GM19463 (cell line): Measurements from ENCODE around the gene TMEM100.

Experiments
- ATAC-seq: cut with Tn5 transposase; IDR thresholded peaks from one replicate; pipeline ENCODE4 v1.9.1; 2021; ENCODE audit warnings: mild to moderate bottlenecking, moderate library complexity; ENCODE audit not compliant: unreplicated experiment

Gene TMEM100, protein sequence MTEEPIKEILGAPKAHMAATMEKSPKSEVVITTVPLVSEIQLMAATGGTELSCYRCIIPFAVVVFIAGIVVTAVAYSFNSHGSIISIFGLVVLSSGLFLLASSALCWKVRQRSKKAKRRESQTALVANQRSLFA

DNA sequence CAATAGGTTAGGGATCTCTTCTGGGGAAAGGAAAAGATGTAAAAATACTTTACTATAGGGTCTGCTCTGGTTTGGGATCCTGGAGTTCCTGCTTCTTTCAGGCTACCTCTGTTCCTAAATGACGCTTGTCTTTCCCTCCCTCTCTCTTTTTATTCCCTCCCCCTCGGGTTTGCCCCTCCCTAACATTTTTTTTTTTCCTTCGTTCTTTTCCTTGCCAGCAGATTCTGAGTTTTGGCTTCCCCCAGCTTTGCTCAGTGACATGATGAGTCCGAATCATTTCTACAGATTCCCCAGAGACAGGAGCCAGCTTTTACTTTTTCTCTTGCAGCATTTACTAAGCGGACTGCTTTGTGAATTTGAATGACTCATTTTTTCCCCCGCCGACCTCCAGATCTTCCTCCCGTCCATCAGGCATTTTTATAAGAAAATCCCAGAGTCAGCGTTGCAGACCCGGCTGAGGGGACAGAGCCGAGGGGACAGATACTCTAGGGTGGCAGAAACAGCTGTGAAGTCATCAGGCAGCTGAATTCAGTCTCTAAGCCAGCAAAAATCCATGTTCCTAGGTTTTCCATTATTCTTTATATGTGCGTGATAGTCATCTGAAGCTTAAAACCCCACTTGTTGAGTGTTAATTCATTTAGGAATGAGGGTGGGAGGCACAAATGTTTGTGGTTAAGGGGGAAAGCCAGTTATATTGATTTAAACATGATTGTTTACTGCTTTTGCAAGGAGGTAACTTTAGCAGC is at the start of gene TMEM100:
Gene TMEM100, minus strand, starts transcription at position 123 of the 746 bp plus-strand sequence. CDS start 1,794 bp downstream, outside the sequence.
- ATAC-seq, result no peak

DNA sequence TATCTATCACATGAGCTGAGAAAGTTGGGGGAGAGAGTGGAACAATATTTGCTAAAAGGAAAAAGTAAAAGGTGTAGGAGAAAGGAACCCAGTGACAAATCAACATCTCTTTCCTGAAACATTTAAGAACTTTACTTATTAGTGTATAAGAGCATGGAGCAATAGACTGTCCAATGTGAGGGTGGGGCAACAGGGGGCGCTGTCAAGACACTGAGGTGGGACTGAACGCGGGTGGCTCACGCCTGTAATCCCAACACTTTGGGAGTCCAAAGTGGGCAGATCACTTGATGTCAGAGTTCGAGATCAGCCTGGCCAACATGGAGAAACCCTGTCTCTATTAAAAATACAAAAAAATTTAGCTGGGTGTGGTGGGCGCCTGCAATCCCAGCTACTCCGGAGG is 49.4 kb upstream of the TMEM100 start:
- ATAC-seq, result no peak

DNA sequence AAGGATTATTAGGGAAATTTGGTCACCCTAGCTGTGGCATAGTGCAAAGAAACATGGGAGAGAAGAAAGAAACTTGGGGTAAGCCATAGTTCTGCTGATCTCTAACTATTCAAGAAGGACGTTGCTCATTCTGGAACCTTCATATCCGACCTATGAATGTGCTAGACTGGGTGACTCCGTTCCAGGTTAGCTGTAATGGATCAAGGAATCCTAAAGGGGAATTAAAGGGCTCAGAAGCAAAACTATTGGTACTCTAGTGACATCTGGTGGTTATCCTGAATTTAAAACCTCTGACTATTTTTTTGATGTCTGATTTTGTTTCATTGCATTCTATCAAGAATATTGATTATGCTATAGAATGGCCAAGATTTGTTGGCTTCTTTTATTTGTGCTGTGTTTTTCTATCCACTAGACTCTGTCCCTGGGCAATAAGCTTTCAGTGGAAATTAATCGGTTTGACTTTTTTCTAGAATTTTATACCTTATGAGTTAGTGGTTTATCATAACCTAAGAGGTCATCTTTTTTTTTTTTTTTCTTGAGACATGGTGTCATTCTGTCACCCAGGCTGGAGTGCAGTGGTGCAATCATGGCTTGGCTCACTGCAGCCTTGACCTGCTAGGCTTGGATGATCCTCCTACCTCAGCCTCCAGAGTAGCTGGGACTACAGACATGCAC is 47.7 kb upstream of the TMEM100 start:
- ATAC-seq, result no peak

DNA sequence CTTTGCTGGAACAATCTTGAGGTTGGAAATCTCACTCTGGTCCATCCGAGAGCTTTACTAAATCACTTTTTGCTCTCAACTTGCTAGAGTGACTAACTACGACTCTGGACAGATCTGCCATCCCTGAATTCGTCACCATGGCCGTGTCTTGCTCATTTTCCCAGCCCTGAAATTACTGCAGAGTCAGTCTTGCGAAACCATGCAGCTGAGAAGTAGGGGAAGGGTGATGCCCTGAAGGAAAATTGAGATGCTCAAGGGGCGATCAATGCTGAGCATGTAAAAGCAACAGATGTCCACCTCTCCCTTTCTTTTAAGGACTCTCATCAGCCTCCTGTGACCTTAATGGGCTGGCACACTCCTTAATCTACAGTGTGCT is 46.9 kb upstream of the TMEM100 start:
- no peak for ATAC-seq

DNA sequence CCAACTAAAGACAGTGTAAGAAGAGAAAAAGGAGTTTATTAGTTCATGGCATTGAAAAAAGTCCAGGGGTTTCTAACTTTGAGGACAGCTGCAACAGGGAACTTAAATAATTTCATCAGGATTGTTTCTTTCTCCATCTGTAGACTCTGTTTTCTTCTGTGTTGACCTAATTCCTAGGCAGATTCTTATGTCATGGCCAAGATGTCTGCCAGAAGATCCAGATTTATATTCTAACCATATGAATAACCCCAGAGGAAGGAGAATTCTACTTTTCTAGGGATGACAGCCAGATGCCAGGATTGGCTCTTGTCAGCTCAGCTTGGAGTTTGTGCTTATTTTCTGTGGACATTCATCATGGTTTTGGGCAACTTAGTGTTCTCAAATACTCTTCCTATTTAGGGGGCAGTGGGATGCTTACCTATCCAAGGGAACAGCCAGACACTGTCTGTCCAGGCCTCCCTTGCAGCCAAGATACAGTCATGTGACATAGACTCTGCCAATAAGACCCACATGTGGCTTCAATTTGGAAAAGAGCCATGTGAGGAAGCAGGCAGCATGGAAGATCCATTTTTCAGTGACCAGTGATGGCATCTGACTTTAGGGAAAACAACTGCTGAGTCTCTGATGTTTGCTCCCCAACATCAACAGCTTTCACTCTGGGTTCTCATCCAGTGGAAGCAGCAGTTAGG is 46.4 kb upstream of the TMEM100 start:
- no peak for ATAC-seq

DNA sequence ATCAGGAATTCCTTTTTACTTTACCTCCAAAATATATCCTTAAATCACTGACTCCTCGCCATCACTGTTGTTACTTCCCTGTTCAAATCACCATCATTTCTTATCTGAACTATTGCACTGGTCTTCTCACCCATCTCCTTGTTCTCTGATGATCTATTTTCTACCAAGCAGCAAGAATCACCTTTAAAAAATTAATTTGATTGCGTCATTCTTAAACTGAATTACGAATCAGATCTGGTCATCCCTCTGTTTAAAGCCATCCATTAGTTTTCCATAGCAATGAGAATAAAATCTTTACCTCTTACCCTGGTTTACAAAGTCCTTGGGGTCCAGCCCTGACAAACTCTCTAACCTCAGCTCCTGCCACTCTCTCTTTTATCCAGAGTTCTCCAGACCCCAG is 42.8 kb upstream of the TMEM100 start:
- no peak for ATAC-seq

DNA sequence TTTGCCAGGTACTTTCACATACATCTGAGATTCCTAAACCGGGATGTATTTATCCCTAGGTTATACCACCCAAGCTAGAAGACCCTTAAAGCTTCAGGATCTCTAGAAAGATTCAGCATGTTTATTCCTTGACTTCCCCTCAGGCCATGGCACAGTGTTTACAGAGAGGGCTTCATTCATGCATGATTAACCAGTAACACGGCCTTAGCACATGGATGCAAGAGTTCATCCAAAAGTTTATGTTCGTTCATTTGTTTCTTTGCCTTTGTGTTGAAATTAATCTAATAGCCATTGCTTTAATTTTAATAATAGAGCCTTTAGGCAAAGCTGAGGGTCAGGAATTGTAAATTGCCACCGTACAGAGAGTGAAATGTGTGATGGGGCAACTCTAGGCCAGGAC is 41.9 kb upstream of the TMEM100 start:
- ATAC-seq, result no peak

DNA sequence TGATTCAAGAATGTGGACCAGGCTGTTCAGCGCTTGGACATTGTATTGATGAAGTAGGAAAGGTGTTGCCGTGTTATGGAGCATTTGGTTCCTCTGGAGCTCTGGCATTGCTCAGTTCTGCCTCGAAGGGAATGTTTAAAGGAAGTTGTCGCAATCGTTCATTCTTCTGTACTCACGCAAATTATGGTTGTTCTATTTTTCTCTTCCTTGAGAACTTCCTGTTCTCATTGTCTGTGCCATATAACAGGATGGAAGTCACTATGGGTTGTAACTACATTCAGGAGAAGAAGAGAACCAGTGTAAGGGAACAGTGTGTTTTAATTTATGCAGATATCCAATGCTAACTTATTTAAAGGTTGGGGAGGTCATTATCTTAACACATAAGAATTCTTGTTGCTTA is 41.2 kb upstream of the TMEM100 start:
- ATAC-seq, result no peak

DNA sequence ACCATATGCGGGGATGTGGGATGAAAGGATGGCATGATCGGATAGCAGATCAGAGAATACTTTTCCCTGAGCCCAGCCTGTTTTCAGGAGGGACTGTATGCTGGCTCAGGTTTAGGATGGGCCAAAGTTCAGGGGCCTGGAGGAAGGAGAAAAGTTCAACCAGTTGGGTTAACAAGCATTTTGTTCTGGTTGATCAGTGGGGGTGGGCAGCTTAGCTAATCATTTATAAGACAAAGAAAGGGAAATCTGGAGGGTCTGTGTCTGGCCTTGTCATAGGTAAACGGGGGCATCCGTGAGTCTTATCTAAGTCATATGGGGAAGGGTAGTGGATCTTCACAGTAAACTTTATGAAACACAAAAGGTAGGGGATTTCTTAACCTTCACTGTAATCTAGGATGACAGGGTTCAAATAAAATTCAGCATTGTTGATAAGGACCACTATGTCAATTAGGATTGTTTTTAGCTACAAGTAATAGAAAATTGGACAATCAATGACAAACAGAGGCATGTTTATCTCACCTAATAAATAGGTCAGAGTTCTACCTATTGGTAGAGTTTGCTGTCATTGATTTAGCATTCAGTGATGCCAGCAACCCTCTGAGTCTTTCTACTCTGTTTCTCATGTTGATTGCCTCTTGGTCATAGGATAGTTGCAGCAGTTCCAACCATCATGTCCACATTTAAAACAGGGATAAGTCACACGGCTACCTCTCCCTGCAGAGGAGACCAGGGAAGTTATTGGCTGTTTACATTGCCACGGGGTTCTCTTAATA is 39.6 kb upstream of the TMEM100 start:
- ATAC-seq, result no peak

DNA sequence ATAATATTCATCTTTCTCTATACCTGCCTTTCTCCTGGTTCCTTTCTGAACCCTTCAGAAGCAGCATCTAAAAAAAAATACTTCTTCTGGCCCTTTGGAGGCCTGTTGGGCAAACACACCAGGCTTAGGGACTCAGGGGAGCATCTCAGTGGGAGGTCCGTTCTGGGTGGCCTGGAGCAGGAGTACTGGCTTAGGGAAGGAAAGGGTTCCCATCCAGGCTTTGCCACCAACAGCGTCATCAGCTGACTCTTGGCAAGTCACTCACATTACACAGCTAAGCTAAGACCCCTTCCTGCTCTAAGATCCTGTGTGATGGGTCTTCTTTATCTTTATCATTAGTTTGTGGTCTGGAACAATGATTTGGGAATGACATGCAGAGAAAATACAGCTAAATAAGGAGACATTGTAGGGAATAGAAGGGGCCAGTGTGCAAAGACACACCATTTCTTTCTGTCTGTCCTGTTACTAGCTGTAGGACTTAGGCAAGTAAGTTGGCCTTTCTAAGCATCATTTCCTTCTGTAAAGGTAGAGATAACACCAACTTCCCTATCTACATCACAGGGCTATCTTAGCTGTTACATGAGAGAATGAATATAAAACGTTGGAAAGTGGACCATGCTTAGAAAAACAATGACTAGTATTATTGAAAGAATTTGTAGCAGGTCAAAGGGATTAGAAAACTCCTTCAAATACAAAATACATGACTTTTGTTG is 38.1 kb upstream of the TMEM100 start:
- no peak for ATAC-seq

DNA sequence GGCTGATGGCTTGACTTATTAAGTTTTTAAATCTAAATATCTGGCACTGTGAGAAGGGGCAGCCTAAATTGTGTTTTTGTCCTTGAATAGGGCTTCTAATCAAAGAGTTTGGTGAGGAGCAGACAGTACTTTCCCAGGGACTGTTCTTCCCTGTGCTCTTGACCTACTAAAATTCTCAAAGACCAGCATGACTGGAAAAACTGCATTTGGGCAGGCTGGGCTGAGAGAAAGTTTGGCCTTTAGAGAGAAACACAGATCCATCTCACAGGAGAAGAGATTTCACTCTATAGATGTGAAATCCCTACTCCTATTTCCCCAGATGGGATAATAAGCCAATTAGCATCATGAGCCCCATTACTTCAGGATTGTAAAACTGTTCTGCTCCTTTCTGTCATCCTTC is 35.5 kb upstream of the TMEM100 start:
- ATAC-seq, result no peak

DNA sequence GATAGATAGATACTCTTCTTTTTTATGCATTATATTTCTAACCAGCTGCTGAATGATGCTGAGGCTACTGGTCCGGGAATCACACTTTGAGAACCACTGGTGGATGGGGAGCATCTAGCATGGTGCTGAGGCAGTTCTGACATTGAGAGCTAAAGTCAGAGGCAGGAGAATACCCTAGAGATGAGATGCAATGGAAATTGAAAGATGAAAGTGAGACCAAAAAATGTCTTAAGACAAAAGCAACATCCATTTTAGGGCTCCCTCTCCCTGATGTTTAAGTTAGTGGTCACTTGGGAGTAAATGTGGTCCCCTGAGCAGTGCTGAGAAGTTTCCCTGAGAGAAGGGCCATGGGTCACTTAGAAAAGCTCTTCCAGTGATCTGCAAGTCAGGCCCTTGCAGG is 35.0 kb upstream of the TMEM100 start:
- no peak for ATAC-seq

DNA sequence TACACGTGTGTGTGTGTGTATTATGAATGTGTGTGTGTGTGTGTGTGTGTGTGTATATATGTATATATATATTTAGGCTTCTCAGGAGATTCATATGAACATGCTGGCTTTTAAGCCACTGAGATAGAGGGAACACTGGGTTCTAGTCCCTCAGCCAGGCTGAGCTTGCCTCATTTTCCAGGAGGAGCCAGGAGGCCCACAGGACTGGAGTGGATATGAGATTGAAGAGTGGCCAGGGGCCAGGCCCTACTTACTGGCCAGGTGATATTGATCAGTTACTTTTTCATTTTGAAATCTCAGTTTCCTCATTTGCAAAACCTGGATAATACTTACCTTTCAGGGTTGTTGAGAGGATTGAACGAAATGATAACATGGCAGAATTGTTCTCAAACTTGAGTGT is 34.0 kb upstream of the TMEM100 start:
- no peak for ATAC-seq

DNA sequence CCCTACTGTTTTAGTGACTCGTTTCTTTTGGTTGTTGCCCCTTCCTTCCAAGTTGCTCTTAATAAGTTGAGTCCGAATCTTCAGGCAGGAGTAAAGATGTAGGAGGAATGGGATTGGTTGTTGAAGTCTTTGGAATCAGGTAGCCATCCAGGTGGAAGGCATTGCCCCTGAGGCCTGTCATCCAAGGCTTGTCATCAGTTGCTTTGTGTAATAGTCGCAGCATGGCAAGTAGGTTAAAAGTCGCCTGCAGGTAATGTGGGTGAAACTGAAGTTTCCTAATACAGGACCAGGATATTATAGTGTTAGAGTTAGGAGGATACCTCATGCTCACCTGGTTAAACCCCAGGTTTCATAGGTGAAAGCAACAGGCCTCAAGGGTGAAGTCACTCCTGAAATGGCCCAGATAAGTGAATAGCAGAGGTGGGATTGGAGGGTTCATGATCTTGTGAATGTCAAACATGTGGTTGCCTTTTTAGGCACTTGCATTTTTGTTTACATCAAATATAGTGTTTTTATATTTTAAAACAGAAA is 29.1 kb upstream of the TMEM100 start:
- ATAC-seq, result no peak

DNA sequence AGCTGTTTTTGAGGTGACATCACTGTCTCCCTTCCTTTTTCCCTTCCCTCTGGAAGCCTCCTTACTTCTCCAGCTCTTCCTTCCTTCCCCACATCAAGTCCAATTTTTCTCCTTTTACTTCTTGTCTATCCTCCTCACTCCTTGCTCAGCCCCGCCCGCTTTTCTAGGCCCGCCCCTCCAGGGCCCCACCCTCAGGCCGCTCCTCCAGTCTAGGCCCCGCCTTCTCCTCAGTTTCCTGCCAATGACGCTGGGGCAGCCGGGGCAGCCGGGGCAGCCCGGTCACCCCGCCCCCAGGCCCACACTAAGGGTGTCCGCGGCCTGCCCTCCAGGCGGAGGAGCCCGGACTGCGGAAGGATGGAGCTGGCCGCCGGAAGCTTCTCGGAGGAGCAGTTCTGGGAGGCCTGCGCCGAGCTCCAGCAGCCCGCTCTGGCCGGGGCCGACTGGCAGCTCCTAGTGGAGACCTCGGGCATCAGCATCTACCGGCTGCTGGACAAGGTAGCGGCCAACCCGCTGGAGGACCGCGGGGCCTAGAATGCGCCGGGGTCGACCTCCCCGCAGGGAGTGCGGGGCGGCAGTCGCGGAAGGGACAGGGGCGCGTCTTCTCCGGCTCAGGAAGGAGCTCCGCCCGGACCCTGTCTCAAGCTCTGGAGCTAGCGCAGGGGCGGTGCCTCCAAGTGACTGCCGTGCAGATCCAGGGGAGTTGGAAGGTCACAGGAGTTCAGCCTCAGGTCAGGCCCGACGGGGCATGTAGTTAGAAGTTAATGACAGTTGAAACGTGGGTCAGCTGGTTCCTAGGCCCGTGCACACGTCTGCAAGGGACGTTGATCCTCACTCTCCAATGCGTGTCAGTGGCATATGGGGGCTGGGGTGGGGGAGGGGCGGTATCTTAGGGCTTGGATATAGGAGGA is 28.3 kb upstream of the TMEM100 start, which contains the start of gene PCTP:
Gene PCTP, plus strand, starts transcription at position 302 of the 908 bp plus-strand sequence. Its CDS starts 53 bp downstream, at position 355.
- ATAC-seq, result peak; percentile 97

DNA sequence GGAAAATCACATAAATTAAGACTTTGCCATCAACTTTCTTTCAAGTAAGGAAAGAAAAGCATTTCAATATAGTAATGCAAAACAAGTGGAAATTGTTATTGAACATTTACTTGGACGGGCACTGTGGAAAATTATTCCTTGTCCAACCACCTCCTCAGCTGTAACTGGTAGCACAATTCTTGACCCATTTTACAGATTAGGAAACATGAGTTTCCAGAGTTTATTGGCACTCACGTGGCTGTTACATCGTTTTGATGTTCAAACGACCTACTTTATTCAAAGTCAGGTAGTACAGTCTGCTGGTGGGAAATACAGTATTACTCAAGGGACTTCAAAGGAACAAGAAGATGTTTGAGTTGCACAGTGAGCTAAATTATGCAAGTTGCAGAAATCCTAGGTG is 27.3 kb upstream of the TMEM100 start:
- ATAC-seq, result no peak

DNA sequence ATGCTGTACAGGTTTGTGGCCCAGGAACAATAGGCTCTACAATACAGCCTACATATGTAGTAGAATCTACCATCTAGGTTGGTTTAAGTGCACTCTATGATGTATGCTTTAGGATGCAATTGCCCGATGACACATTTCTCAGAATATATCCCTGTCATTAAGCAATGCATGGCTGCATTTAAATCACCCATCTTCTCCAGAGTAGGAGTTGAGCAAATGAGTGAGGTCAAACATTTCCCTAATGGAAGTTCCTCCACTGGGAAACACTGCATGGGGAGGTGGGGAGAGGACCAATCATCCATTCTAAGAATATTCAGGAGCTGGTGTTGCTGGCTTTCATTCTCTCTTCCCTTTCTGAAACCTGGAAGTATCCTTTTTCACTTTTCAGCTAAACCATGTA is 26.2 kb upstream of the TMEM100 start:
- ATAC-seq, result no peak

DNA sequence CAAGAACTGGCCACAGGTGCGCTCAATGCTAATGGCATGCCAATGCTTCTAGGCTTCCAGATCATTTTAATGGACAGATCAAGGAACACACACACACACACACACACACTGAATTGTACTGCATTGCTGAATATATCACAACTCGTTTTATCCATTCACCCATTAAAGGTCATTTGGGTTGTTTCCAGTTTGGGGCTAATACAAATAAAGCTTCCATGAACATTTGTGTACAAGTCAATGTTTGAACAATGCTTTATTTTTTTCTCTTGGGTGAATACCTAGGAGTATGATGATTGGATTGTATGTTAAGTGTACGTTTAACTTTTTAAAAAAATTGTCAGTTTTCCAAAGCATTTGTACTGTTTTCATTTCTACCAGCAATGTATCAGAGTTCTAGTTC is 24.5 kb upstream of the TMEM100 start:
- ATAC-seq, result no peak

DNA sequence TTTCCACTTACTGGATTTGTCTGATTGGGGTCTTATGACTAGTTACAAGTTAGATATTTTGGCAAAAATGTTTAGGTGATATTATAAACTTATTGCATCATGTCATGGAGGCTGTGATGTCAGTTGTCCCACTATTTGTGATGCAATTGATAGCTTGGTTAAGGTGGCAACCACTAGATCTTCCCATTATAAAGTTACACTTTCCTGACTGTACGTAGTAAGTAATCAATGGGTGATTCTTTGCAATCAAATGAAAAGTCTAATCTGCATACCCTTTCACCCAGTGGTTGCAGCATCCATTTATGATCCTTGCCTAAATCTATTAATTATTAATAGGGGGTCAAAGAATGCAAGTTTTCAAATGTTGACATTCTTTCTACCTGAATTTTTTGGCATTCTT is 23.8 kb upstream of the TMEM100 start:
- no peak for ATAC-seq
